Adrenal gland (tissue), 5 donors: Measurements from ENCODE around the gene CYRIA.

Source experiments
- POLR2A ChIP-seq, 2 donors: fragments of 450-650 bp; IDR thresholded peaks; one replicate each; pipeline ENCODE4 v1.6.1; 2017; ENCODE audit warnings: antibody characterized with exemption in 2 of 2, mild to moderate bottlenecking in 2 of 2, moderate library complexity in 1 of 2
- TF ChIP-seq, protein P1 (sequence below), 6 experiments: fragments of 450-650 bp in 4 of 6; fragments of 200-600 bp in 2 of 6; sonication (generic) in 1 of 6; IDR thresholded peaks; 1 replicate in 5 of 6; 2 replicates in 1 of 6; pipeline versions ENCODE4 v1.5.1 to v1.8.0; 2016 to 2021; ENCODE audit warnings: antibody characterized with exemption in 6 of 6, mild to moderate bottlenecking in 2 of 6, moderate library complexity in 1 of 6
- donor health status: DM: no; HTN: no; CAD: no.

DNA sequence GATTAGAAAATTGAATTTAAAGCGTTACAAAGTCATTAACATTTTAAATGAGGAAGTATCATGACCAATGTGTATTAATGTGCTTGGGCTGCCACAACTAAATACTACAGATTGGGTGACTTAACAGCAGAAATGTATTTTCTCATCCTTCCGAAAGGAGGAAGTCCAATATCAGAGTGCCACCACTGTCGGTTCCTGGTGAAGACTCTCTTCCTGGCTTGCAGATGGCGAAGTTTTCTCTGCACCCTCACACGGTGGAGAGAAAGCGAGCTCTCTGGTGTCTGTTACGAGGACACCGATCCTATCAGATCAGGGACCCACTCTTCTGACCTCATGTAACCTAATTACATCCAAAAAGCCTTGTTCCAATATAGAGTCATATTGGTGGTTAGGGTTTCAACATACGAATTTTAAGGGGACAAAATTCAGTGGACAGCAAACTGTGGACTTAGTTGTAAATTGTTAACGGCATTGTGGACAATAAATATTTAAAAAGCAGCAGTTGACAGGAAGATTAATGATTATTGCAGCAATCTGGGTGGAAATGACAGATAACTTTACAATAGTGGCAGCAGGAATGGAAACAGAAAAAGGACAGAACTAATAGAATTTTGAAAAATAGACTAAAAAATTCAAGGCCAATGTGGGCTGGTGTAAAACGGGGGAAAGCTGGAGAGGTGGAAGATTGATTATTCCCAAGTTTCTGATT, 35.1 kb upstream of the CYRIA start:
- TF ChIP-seq, protein P1, sequence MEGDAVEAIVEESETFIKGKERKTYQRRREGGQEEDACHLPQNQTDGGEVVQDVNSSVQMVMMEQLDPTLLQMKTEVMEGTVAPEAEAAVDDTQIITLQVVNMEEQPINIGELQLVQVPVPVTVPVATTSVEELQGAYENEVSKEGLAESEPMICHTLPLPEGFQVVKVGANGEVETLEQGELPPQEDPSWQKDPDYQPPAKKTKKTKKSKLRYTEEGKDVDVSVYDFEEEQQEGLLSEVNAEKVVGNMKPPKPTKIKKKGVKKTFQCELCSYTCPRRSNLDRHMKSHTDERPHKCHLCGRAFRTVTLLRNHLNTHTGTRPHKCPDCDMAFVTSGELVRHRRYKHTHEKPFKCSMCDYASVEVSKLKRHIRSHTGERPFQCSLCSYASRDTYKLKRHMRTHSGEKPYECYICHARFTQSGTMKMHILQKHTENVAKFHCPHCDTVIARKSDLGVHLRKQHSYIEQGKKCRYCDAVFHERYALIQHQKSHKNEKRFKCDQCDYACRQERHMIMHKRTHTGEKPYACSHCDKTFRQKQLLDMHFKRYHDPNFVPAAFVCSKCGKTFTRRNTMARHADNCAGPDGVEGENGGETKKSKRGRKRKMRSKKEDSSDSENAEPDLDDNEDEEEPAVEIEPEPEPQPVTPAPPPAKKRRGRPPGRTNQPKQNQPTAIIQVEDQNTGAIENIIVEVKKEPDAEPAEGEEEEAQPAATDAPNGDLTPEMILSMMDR (IDR thresholded peaks at IDR 0.05), result no peak
- no peak for TF ChIP-seq POLR2A (IDR thresholded peaks at IDR 0.05)
